Superior temporal gyrus (tissue), 1 donor: ENCODE measurements around the gene RNASE7.

Experiments used
- DNase-seq: peaks from one replicate; pipeline ENCODE4 v3.0.0-alpha.2; 2016; ENCODE audit errors: extremely low spot score

The RNASE7 gene

GRCh38 chr14:21068521-21069387 is 26.6 kb downstream of the RNASE7 start:
- DNase-seq: peak; percentile 80

DNA sequence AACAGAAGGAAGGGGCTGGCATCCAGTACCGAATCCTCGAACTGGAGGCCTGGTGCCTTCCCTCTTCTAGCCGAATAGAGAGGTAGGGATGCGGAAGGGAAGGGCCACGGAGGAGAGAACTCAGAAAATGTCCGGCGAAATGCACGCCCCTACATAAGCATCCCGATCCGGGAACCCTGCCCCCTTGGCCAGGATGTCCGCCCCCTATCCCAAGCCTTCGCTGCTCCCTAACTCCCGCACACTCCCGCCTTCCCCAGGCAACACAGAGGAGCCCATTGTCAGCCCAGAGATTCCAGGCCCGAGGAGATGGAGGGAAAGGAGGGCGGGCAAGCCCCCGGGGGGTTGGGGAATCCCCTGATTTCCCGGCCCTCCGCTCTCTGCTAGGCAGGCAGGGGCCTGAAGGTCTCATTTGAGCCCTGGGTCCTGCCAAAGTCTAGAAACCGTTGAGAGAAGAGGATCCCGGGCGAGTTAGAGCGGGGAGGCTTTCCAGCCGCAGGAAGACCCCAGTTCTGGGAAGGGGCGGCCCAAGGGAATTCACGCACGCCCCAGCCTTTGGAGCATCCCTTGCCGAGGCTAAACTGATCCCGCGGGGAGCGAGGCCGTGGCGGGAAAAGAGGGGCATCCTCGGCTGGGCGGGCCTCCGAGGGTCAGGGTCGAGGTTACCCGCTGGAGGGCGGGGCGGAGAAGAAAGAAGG is 27.4 kb downstream of the RNASE7 start:
- DNase-seq: peak; percentile 70

DNA sequence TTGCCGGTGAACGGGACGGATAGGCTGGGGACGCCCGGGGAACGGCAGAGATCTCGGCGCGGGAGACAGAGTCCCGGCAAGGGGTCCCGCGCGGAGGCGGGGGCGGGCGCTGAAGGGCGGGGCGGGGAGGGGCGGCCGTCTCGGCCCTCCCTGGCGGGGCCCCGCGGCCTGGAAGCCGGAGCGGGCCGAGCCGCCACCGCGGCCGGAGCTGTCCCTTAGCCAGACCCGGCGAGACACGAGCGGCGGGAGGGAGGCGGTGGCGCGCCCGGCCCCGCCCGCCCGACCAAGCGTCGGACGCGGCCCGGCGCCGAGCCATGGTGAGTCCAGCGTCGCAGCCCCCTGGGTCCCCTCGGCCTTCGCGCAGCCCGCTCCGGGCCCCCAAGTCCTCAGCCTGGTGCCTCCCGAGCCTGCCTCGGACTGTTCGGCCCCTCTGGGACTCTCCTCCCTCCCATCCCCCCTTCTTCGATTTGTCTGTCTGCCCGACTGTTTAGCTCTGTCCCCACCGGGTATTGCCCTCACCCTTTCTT is 28.0 kb downstream of the RNASE7 start, which contains the start of gene ARHGEF40:
Gene ARHGEF40, plus strand, starts transcription at position 222 of the 527 bp plus-strand sequence. Its CDS starts 93 bp downstream, at position 315.
- peak; percentile 75 for DNase-seq

- DNase-seq: peak; percentile 20
Measured at GRCh38 chr14:21070610-21071224, 28.6 kb downstream of the RNASE7 start.

GRCh38 chr14:21071225-21072030 is 29.3 kb downstream of the RNASE7 start:
- peak; percentile 40 for DNase-seq

DNA sequence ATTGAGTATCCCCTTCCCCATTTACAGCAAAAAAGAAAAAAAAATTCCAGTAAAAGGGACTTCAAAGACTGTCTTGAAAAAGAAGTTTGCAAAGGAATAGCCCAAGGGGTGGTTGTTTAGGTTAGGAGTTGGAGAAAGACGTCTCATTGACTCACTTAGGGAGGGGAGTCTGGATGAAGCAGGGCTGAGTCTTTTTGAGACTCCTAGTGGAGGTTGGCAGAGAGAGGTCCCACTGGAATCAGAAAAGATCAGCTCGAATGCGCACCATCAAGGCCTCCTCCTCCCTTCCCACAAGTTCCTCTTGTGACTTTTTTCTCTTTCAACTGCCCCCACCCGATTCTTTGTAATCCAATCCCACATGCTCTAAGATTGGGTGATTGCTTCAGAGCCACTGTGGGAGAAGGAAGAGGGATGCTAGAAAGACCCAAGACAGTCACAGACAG is 29.9 kb downstream of the RNASE7 start:
- no peak for DNase-seq

DNA sequence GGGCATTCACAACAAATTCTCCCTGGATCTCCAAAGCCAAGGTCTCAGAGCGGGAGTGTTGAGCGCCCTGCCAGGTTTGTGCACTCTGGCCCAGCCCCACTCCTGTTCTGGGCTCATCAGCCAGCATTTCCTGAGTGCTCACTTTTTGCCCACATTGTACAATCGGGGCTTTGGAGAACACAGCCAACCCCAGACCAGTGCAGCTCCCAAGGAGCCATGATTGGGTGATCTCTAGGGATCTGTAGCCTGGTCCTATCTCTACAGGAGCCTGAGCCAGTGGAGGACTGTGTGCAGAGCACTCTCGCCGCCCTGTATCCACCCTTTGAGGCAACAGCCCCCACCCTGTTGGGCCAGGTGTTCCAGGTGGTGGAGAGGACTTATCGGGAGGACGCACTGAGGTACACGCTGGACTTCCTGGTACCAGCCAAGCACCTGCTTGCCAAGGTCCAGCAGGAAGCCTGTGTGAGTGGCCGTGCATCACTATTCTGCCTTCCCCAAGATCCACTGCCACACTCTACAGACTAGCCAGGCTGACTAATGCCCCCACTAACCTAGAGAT is 30.7 kb downstream of the RNASE7 start:
- no peak for DNase-seq

DNA sequence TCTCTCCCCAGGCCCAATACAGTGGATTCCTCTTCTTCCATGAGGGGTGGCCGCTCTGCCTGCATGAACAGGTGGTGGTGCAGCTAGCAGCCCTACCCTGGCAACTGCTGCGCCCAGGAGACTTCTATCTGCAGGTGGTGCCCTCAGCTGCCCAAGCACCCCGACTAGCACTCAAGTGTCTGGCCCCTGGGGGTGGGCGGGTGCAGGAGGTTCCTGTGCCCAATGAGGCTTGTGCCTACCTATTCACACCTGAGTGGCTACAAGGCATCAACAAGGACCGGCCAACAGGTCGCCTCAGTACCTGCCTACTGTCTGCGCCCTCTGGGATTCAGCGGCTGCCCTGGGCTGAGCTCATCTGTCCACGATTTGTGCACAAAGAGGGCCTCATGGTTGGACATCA is 31.8 kb downstream of the RNASE7 start:
- DNase-seq: no peak

DNA sequence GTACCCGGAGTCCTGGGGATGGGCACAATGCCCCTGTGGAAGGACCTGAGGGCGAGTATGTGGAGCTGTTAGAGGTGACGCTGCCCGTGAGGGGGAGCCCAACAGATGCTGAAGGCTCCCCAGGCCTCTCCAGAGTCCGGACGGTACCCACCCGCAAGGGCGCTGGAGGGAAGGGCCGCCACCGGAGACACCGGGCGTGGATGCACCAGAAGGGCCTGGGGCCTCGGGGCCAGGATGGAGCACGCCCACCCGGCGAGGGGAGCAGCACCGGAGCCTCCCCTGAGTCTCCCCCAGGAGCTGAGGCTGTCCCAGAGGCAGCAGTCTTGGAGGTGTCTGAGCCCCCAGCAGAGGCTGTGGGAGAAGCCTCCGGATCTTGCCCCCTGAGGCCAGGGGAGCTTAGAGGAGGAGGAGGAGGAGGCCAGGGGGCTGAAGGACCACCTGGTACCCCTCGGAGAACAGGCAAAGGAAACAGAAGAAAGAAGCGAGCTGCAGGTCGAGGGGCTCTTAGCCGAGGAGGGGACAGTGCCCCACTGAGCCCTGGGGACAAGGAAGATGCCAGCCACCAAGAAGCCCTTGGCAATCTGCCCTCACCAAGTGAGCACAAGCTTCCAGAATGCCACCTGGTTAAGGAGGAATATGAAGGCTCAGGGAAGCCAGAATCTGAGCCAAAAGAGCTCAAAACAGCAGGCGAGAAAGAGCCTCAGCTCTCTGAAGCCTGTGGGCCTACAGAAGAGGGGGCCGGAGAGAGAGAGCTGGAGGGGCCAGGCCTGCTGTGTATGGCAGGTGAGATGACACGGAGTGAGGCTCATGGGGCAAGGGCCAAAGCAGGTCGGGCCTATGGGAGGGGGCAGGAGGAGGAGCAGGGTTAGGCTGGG is 32.5 kb downstream of the RNASE7 start:
- no peak for DNase-seq

GRCh38 chr14:21075719-21076437 is 33.7 kb downstream of the RNASE7 start:
- no peak for DNase-seq

DNA sequence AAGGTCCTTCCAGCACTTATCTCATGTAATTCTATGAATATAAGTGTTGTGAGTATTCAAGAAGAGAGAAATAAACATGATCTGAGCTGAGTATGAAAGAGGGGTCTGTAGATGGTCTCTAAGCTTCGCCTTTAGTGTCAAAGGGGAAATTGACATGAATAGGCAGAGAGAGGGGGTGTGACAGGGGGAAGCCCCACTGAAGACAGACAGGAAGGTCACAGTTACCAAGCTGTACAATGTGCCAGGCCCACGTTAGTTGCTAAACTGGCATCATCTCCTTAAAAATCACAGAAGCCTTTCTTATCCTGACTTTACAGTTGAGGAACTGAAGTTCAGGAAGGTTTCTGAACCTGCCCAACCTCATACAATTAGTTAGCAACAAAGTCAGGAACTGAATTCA is 35.5 kb downstream of the RNASE7 start:
- no peak for DNase-seq

DNA sequence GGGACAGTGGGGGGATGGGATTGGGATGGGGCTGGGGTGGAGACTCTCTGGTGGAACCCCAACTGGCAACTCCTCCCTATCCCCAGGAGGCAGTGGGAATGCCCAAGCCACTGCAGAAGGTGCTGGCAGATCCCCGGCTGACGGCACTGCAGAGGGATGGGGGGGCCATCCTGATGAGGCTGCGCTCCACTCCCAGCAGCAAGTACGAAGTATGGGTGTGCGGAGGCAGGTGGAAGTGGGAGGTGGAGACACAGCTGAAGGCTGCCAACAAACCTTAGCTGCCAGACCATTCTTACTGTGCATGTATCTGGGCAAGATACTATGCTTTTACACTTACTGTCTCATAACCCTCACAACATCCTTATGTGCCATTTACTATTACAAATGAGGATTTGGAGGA is 36.1 kb downstream of the RNASE7 start:
- peak; percentile 46 for DNase-seq

DNA sequence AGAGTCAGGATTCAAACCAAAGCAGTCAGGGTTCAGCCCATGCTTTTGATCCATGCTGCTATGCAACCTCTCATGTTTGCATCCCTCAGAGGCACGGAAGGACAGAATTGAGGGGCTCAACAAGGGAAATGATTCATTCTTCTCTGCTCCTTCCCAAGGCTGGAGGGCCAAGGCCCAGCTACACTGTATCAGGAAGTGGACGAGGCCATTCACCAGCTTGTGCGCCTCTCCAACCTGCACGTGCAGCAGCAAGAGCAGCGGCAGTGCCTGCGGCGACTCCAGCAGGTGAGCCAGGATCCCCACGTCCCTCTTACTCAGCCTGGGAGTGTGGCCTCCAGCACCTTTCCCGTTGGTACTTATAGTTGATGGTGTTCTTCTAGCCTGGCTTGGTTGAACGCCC is 36.6 kb downstream of the RNASE7 start:
- no peak for DNase-seq

GRCh38 chr14:21081521-21082142 is 39.5 kb downstream of the RNASE7 start:
- no peak for DNase-seq

- no peak for DNase-seq
Measured at GRCh38 chr14:21083565-21084325, 41.6 kb downstream of the RNASE7 start.

- DNase-seq: no peak
Measured at GRCh38 chr14:21084396-21084795, 42.2 kb downstream of the RNASE7 start.

DNA sequence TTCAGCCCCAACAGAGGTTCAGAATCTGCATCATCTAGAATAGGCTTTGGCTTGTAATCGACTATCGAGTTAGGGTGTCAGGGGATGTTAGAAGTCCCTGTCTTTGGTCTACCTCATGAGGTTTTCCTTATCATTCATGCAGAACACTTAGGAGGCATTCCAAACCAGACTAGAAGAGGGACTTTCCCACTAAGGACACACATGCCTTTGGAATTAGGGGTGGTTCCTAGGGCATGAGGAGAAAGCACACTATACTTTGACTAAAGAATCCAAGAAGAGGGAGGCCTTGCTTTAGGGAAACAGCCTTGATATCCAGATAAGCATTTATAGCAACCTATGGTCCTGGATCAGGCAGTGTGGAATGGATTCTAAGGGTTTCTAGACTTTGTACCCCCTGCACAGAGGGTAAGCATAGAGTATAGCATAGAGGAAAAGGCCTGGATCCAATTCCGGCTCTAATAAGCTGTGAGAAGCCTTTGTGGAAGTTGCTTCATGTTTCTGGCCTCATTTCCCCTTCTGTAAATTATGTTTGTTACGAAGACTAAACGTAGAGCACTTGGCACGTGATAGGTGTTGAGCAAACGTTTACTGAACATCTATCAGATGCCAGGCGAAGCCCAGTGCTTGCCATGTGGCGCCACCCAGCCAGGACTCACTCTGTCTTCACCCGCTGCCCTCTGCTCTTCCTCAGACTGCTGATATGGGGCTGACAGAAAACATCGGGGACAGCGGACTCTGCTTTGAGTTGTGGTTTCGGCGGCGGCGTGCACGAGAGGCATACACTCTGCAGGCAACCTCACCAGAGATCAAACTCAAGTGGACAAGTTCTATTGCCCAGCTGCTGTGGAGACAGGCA is 43.1 kb downstream of the RNASE7 start:
- no peak for DNase-seq
